Measurements from ENCODE around the gene TMEM150B. TPM values are rescaled to one million over a fixed set of nuclear protein-coding genes. Genes with fewer than 3 reads are reported as not detected.

TMEM150B gene
- total and polyA plus RNA-seq, 2 experiments from 2014 or later = 0.29 TPM; not detected in 1

DNA sequence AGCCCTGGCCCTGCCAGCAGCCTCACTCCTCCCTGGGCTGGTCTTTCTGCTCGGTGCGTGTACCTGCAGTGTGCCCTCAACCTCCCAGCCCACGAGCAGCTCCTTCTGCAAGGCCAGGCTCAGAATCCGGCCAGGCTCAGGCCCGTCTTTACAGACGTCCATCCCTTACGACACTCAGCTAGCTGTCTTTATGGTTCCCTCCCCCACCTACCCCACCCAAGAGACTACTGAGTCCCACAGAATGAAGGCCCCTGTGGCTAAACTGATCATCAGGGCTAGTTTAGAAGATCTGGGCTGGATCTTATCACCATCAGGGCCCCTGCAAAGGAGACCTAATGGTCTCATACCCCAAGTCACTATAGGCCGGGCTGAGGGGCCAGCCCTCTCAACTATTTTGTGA is 10.7 kb downstream of the TMEM150B start (continued):
- TF ChIP-seq, protein P1, sequence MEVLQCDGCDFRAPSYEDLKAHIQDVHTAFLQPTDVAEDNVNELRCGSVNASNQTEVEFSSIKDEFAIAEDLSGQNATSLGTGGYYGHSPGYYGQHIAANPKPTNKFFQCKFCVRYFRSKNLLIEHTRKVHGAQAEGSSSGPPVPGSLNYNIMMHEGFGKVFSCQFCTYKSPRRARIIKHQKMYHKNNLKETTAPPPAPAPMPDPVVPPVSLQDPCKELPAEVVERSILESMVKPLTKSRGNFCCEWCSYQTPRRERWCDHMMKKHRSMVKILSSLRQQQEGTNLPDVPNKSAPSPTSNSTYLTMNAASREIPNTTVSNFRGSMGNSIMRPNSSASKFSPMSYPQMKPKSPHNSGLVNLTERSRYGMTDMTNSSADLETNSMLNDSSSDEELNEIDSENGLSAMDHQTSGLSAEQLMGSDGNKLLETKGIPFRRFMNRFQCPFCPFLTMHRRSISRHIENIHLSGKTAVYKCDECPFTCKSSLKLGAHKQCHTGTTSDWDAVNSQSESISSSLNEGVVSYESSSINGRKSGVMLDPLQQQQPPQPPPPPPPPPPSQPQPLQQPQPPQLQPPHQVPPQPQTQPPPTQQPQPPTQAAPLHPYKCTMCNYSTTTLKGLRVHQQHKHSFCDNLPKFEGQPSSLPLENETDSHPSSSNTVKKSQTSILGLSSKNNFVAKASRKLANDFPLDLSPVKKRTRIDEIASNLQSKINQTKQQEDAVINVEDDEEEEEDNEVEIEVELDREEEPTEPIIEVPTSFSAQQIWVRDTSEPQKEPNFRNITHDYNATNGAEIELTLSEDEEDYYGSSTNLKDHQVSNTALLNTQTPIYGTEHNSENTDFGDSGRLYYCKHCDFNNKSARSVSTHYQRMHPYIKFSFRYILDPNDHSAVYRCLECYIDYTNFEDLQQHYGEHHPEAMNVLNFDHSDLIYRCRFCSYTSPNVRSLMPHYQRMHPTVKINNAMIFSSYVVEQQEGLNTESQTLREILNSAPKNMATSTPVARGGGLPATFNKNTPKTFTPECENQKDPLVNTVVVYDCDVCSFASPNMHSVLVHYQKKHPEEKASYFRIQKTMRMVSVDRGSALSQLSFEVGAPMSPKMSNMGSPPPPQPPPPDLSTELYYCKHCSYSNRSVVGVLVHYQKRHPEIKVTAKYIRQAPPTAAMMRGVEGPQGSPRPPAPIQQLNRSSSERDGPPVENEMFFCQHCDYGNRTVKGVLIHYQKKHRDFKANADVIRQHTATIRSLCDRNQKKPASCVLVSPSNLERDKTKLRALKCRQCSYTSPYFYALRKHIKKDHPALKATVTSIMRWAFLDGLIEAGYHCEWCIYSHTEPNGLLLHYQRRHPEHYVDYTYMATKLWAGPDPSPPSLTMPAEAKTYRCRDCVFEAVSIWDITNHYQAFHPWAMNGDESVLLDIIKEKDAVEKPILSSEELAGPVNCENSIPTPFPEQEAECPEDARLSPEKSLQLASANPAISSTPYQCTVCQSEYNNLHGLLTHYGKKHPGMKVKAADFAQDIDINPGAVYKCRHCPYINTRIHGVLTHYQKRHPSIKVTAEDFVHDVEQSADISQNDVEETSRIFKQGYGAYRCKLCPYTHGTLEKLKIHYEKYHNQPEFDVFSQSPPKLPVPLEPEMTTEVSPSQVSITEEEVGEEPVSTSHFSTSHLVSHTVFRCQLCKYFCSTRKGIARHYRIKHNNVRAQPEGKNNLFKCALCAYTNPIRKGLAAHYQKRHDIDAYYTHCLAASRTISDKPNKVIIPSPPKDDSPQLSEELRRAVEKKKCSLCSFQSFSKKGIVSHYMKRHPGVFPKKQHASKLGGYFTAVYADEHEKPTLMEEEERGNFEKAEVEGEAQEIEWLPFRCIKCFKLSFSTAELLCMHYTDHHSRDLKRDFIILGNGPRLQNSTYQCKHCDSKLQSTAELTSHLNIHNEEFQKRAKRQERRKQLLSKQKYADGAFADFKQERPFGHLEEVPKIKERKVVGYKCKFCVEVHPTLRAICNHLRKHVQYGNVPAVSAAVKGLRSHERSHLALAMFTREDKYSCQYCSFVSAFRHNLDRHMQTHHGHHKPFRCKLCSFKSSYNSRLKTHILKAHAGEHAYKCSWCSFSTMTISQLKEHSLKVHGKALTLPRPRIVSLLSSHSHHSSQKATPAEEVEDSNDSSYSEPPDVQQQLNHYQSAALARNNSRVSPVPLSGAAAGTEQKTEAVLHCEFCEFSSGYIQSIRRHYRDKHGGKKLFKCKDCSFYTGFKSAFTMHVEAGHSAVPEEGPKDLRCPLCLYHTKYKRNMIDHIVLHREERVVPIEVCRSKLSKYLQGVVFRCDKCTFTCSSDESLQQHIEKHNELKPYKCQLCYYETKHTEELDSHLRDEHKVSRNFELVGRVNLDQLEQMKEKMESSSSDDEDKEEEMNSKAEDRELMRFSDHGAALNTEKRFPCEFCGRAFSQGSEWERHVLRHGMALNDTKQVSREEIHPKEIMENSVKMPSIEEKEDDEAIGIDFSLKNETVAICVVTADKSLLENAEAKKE (CRISPR knock-in tag; IDR thresholded peaks at IDR 0.05) = no peak
- TF ChIP-seq EZH2 (IDR thresholded peaks at IDR 0.05; ENCODE audit: low read depth, unreplicated experiment) = no peak
- no peak for TF ChIP-seq POLR2AphosphoS5 (IDR thresholded peaks at IDR 0.05; ENCODE audit: low read depth)

DNA sequence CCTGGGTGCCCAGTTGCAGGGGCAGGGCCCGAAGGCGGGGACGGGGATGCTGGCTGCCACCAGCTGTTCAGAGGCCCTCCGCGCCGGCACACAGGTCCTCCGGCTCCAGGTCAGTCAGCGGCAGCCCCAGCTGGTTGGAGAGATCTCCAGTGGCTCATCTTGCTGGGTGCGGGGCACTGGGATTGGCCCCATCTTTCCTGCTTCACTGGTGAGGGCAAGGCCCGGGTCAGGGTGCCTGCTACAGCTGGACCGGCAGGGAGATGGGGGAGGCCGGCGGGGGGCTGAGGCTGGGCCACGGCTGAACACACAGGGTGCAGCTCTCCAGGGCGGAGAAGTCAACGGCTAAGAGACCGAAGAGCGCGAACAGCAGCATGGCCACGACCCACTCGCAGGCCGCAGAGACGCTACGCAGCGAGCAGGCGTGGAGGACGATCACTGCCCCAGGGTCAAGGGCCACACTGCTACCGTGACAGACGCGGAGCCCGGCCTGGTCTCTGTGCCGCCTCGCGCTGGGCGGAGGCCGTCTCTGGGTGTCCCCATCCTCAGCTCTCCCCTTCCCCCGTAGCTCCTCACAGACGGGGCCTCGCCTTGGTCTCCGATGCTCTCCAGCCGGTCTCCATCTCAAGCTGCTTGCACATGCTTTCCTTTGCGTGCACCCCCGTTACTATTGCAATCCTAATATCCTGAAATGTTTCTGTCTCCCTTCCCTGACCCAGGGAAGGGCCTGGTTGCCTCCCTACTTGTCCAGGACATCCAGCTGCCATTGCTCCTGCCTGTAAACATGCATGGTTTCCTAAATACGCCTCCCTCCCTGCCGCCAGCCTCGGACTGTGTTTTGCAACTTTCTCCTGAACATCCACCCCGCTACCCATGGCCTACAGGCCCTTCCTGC is 12.3 kb downstream of the TMEM150B start:
- H3F3A ChIP-seq (replicated peaks; ENCODE audit: low read depth) = no peaks in the 10 kb centered on the region; the same call in 1 of the 2 replicates
- no peaks in the 10 kb centered on the region; the same call in 1 of the 2 replicates for H4K20me1 ChIP-seq (replicated peaks; ENCODE audit: insufficient read depth)
- no peak overlapping the region for H3K4me3 ChIP-seq
- peaks cover 3% of the 10 kb centered on the region; the same call in 1 of the 2 replicates for H3K36me3 ChIP-seq (ENCODE audit: insufficient read depth)
- no peaks in the 10 kb centered on the region for H3K27me3 ChIP-seq (ENCODE audit: insufficient read depth)
- Mint-ChIP-seq H3K9me3 (no peaks in the 10 kb centered on the region), H3K27ac (no peak overlapping the region), H3K27me3 (ENCODE audit: insufficient read depth, low read depth, poor library complexity) (peaks cover 9% of the 10 kb centered on the region), H3K4me1 (peaks cover 6% of the 10 kb centered on the region), H3K36me3 (ENCODE audit: low read depth) (peaks cover 16% of the 10 kb centered on the region), H3K4me3 (no peak overlapping the region; the same call in 2 of the 3 replicates)
- no peaks in the 10 kb centered on the region for H3K79me2 ChIP-seq (replicated peaks; ENCODE audit: insufficient read depth)
- H3K9me2 ChIP-seq (ENCODE audit: insufficient read depth) = no peaks in the 10 kb centered on the region
- ATAC-seq (peak; percentile 29), DNase-seq (ENCODE audit: low spot score) (peak; percentile 44)
- H2AFZ ChIP-seq = no peak overlapping the region
- peaks cover 5% of the 10 kb centered on the region; the same call in 1 of the 2 replicates for H3K4me1 ChIP-seq (ENCODE audit: insufficient read depth)
- no peak overlapping the region for H3K27ac ChIP-seq (ENCODE audit: low read depth)
- no peak overlapping the region for H3K4me2 ChIP-seq
- TF ChIP-seq POLR2AphosphoS5 (IDR thresholded peaks at IDR 0.05; ENCODE audit: low read depth) (no peak), STAT1 (IDR thresholded peaks at IDR 0.05; ENCODE audit: unreplicated experiment) (no peak), JUNB (IDR thresholded peaks at IDR 0.05; ENCODE audit: unreplicated experiment) (no peak), EZH2 (IDR thresholded peaks at IDR 0.05; ENCODE audit: low read depth, unreplicated experiment) (no peak)
- TF ChIP-seq, protein P1 (CRISPR knock-in tag; IDR thresholded peaks at IDR 0.05) = no peak
- TF ChIP-seq, protein P2, sequence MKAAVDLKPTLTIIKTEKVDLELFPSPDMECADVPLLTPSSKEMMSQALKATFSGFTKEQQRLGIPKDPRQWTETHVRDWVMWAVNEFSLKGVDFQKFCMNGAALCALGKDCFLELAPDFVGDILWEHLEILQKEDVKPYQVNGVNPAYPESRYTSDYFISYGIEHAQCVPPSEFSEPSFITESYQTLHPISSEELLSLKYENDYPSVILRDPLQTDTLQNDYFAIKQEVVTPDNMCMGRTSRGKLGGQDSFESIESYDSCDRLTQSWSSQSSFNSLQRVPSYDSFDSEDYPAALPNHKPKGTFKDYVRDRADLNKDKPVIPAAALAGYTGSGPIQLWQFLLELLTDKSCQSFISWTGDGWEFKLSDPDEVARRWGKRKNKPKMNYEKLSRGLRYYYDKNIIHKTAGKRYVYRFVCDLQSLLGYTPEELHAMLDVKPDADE (IDR thresholded peaks at IDR 0.05) = no peak

Measured in GM23338 (cell line).